ENCODE measurements around the gene H19. TPM values are rescaled to one million over a fixed set of nuclear protein-coding genes. Genes with fewer than 3 reads are reported as not detected.

H19 gene

DNA sequence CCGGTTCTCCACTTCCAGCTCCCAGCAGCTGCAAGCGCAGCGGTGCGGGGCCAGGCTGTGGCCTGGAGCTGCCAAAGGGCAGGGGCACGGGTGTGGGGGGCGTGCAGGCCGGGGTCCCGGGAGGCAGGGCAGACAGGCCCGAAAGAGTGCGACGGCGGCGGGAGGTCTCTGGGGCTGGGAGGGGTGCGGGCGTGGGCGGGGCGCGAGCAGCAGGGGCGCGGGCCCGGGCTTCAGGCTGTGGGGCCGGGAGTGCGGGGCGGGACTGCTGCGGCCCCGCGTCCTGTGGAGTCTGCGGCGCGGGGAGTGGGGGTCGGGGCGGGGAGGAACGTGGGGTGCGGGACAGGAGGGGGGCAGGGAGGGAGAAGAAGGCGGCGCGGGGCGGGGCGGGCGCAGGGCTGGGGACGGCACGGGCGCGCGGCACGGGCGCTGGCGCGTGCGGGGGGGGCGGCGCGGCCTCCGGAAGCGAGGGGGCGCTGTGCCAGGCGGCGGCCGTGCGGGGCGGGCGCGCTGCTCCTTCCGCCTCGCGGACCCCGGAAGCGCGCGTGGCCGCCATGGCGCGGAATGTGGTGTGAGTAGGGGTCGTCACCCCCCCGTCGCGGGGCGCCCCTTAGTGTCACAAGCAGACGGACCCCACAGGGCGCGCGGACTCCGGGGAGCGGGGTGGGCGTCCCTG lies 50.7 kb downstream of the H19 start, which contains the start of gene MRPL23:
Gene MRPL23 (plus strand): TSS at position 521 of the 673 bp plus-strand sequence. CDS start 31 bp downstream, at position 552.
- Histone ChIP-seq H3K9me3 (ENCODE audit: control insufficient read depth, low read length) (no peaks in the 10 kb centered on the region), H3K27me3 (ENCODE audit: control insufficient read depth in 1 of 2, insufficient read depth in 1 of 2, low read length in 2 of 2) (no peaks in the 10 kb centered on the region), H3K27ac (ENCODE audit: low read length, poor library complexity, severe bottlenecking) (no peak within 1 kb of the TSS), H3K9ac (ENCODE audit: low read length) (no peak within 1 kb of the TSS), H3K4me2 (ENCODE audit: low read length, poor library complexity, severe bottlenecking) (no peak within 1 kb of the TSS), H3K36me3 (ENCODE audit: control insufficient read depth in 1 of 2, insufficient read depth in 2 of 2, low read depth in 1 of 2, low read length in 2 of 2) (no peaks in the 10 kb centered on the region), H3K18ac (ENCODE audit: low read depth in 1 of 2, low read length in 2 of 2) (no peak within 1 kb of the TSS), H2BK120ac (ENCODE audit: low read depth, low read length) (no peak within 1 kb of the TSS), H4K91ac (ENCODE audit: low read length) (no peak within 1 kb of the TSS), H3K14ac (ENCODE audit: low read length in 2 of 2) (no peak within 1 kb of the TSS), H3K4me1 (ENCODE audit: control insufficient read depth, insufficient read depth, low read depth, low read length) (peaks cover 4% of the 10 kb centered on the region), H3K79me1 (replicated peaks; ENCODE audit: low read length, poor library complexity, severe bottlenecking) (no peaks in the 10 kb centered on the region), H3K4me3 (ENCODE audit: insufficient read depth in 1 of 2, low read depth in 1 of 2, low read length in 2 of 2) (no peak within 1 kb of the TSS), H2BK12ac (ENCODE audit: low read length in 2 of 2) (no peak within 1 kb of the TSS), H2AK5ac (ENCODE audit: low read length, severe bottlenecking) (no peak within 1 kb of the TSS), H2BK15ac (ENCODE audit: low read depth, poor library complexity, severe bottlenecking) (no peak within 1 kb of the TSS), H3K4ac (ENCODE audit: low read depth in 1 of 2, low read length in 2 of 2) (no peak within 1 kb of the TSS), H2BK5ac (ENCODE audit: low read depth, low read length, poor library complexity, severe bottlenecking) (no peak within 1 kb of the TSS), H4K8ac (ENCODE audit: low read length) (no peak within 1 kb of the TSS), H3K23ac (ENCODE audit: low read length in 2 of 2) (no peak within 1 kb of the TSS), H2AFZ (ENCODE audit: low read depth, low read length) (no peak within 1 kb of the TSS)
- no peak for DNase-seq
- WGBS: no CpG with 5 or more reads among the region's 85 CpGs

Small RNA genes within 50 kb of the gene (small RNA-seq; reads per million reads assigned to genes)
- not detected for gene RF01972 (ENCODE audit: low read depth)
- gene RF01973 (ENCODE audit: low read depth): not detected

Measured in mesenchymal stem cell (in vitro differentiated cells and primary cell).